Cardiac muscle cell (in vitro differentiated cells and primary cell): Measurements from ENCODE around the gene GTPBP6. TPM values are rescaled to one million over a fixed set of nuclear protein-coding genes. Genes with fewer than 3 reads are reported as not detected.
"Not testable (repeated sequence)": the region's sequence is repeated elsewhere in the genome, so short reads cannot be mapped to it uniquely, and the experiment has no call there.

Experiments used
- DNase-seq, 2 donors: peaks; one replicate each; pipeline versions ENCODE4 v3.0.0 to v3.0.0-alpha.2; 2010 to 2017; ENCODE audit warnings: low read depth in 1 of 2, low spot score in 1 of 2
- H3K27ac ChIP-seq: fragments of 200-600 bp; sonication (generic); 2 replicates; pipeline ENCODE4 v1.5.1; 2016
- H3K27me3 ChIP-seq: fragments of 200-600 bp; sonication (generic); 2 replicates; pipeline ENCODE4 v1.6.0; 2016; ENCODE audit warnings: control low read depth
- H3K36me3 ChIP-seq: fragments of 200-600 bp; sonication (generic); 2 replicates; pipeline ENCODE4 v1.5.1; 2016; ENCODE audit warnings: control low read depth
- H3K4me1 ChIP-seq: fragments of 200-600 bp; sonication (generic); 2 replicates; pipeline ENCODE4 v1.8.1; 2017; ENCODE audit warnings: low read depth, mild to moderate bottlenecking, mixed run types
- H3K4me3 ChIP-seq: fragments of 200-600 bp; sonication (generic); 2 replicates; pipeline ENCODE4 v1.5.1; 2016; ENCODE audit warnings: mild to moderate bottlenecking
- H3K9me3 ChIP-seq: fragments of 200-600 bp; sonication (generic); 2 replicates; pipeline ENCODE4 v1.5.1; 2017; ENCODE audit warnings: low read depth, mild to moderate bottlenecking, control low read depth
- polyA plus RNA-seq: library from polyadenylated mRNA; unstranded; fragments of >200 nt; fragmentation: Nextera tagmentation; extraction: Ambion mirVana; gene quantifications from 2 replicates; pipeline ENCODE4 v1.2.1, GENCODE V29; 2016
- total RNA-seq: library from RNA; depleted of rRNA; stranded (reverse); fragments of >200 nt; gene quantifications from 2 replicates; pipeline ENCODE4 v1.2.3, GENCODE V29; 2016
- TF ChIP-seq, protein P1 (sequence below): IDR thresholded peaks from 2 replicates; pipeline ENCODE4 v1.5.1; 2012; ENCODE audit warnings: low read depth, mild to moderate bottlenecking, low read length

GTPBP6 gene
- total and polyA plus RNA-seq, 2 experiments from 2014 or later: 59.2 to 60.9 TPM

DNA sequence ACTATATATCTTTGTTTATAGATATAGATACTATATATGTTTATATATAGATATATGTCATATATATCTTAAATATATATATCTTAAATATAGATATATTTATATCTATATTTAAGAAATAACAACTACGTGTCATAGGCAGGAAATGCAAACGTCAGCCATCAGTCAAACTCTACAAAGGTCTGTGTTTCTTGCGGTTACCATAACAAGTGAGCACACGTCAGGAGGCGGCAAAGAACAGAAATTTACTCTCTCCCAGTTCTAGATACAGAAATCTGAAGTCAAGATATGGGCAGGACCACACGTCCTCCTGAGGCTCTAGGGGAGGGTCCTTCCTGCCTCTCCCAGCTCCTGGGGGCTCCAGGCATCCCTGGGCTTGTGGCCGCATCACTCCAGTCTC, 30.9 kb downstream of the GTPBP6 start:
- Histone ChIP-seq H3K4me3 (no peak overlapping the region), H3K36me3 (peaks cover 10% of the 10 kb centered on the region), H3K9me3 (no peaks in the 10 kb centered on the region), H3K4me1 (no peaks in the 10 kb centered on the region), H3K27me3 (no peaks in the 10 kb centered on the region), H3K27ac (no peak overlapping the region)
- TF ChIP-seq, protein P1, sequence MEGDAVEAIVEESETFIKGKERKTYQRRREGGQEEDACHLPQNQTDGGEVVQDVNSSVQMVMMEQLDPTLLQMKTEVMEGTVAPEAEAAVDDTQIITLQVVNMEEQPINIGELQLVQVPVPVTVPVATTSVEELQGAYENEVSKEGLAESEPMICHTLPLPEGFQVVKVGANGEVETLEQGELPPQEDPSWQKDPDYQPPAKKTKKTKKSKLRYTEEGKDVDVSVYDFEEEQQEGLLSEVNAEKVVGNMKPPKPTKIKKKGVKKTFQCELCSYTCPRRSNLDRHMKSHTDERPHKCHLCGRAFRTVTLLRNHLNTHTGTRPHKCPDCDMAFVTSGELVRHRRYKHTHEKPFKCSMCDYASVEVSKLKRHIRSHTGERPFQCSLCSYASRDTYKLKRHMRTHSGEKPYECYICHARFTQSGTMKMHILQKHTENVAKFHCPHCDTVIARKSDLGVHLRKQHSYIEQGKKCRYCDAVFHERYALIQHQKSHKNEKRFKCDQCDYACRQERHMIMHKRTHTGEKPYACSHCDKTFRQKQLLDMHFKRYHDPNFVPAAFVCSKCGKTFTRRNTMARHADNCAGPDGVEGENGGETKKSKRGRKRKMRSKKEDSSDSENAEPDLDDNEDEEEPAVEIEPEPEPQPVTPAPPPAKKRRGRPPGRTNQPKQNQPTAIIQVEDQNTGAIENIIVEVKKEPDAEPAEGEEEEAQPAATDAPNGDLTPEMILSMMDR: no peak
- no peak for DNase-seq

- H3K4me3 ChIP-seq: no peak overlapping the region
- no peaks in the 10 kb centered on the region for H3K27me3 ChIP-seq
- no peak for DNase-seq
- no peaks in the 10 kb centered on the region for H3K4me1 ChIP-seq
- no peak overlapping the region for H3K27ac ChIP-seq
- TF ChIP-seq, protein P1: no peak
- H3K9me3 ChIP-seq: no peaks in the 10 kb centered on the region
- peaks cover 5% of the 10 kb centered on the region for H3K36me3 ChIP-seq
Measured at GRCh38 chrX:285076-285677, 33.4 kb downstream of the GTPBP6 start.

GRCh38 chrX:283115-283845, 35.3 kb downstream of the GTPBP6 start:
- TF ChIP-seq, protein P1: no peak
- Histone ChIP-seq H3K4me3 (peak overlapping the region; percentile 58), H3K36me3 (peaks cover 5% of the 10 kb centered on the region), H3K9me3 (no peaks in the 10 kb centered on the region), H3K27ac (peak overlapping the region; percentile 52), H3K27me3 (no peaks in the 10 kb centered on the region), H3K4me1 (no peaks in the 10 kb centered on the region)
- DNase-seq: peak; percentile 90 to 93

- H3K27me3 ChIP-seq, H3K27ac ChIP-seq, H3K9me3 ChIP-seq, H3K4me1 ChIP-seq, DNase-seq, H3K36me3 ChIP-seq: not testable (repeated sequence)
- H3K4me3 ChIP-seq: peak overlapping the region; percentile 58
Measured at GRCh38 chrX:282000-282681, 36.5 kb downstream of the GTPBP6 start.

- TF ChIP-seq, protein P1: no peak
- H3K4me1 ChIP-seq: no peaks in the 10 kb centered on the region
- H3K9me3 ChIP-seq: no peaks in the 10 kb centered on the region
- peaks cover 6% of the 10 kb centered on the region for H3K27me3 ChIP-seq
- DNase-seq: peak; percentile 46 to 73
- H3K36me3 ChIP-seq: peaks cover 5% of the 10 kb centered on the region
- peak within 1 kb of the TSS; percentile 12 for H3K4me3 ChIP-seq
- peak within 1 kb of the TSS; percentile 40 for H3K27ac ChIP-seq
Measured at GRCh38 chrX:281166-281999, 37.2 kb downstream of the GTPBP6 start, which contains the start of gene PLCXD1. PLCXD1 (plus strand) TSS chrX:281381; CDS start chrX:284188, 2,807 bp downstream.

- not testable (repeated sequence) for H3K4me3 ChIP-seq, DNase-seq, H3K36me3 ChIP-seq, H3K27ac ChIP-seq, H3K27me3 ChIP-seq, H3K4me1 ChIP-seq, H3K9me3 ChIP-seq
Measured at GRCh38 chrX:280722-281121, 37.9 kb downstream of the GTPBP6 start.

DNA sequence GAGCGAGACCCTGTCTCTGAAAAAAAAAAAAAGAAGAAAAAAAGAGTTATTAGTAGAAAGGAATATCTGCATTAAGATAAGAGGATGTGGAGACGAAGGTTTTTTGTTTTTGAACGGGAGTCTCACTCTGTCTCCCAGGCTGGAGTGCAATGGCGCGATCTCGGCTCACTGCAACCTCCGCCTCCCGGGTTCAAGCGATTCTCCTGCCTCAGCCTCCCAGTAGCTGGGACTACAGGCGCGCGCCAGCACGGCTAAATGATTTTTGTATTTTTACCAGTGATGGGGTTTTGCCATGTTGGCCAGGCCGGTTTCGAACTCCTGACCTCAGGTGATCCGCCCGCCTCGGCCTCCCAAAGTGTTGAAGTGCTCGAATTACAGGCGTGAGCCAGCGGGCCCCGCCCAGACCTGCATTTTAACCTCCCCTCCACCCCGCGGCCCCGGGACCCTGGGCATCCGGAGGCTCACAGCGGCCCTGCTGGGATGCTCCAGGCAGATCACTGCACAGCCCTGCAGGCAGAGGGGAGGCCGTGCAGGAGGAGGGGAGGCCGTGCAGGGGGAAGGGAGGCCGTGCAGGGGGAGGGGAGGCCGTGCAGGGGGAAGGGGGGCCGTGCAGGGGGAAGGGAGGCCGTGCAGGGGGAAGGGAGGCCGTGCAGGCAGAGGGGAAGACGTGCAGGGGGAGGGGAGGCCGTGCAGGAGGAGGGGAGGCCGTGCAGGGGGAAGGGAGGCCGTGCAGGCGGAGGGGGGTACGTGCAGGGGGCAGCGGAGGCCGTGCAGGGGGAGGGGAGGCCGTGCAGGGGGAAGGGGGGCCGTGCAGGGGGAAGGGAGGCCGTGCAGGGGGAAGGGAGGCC, 38.6 kb downstream of the GTPBP6 start:
- H3K4me3 ChIP-seq, H3K4me1 ChIP-seq, H3K27me3 ChIP-seq, DNase-seq, H3K9me3 ChIP-seq, H3K36me3 ChIP-seq, H3K27ac ChIP-seq: not testable (repeated sequence)
